Skeletal muscle tissue (tissue), 4 donors: Measurements from ENCODE around the gene KRTAP9-6. TPM values are rescaled to one million over a fixed set of nuclear protein-coding genes. Genes with fewer than 3 reads are reported as not detected.
"Not testable (repeated sequence)": the region's sequence is repeated elsewhere in the genome, so short reads cannot be mapped to it uniquely, and the experiment has no call there.

Experiments used
- H3K27ac ChIP-seq: one replicate; pipeline ENCODE4 v1.7.0; 2013; ENCODE audit warnings: mild to moderate bottlenecking, low read depth, low read length, inconsistent platforms
- H3K27me3 ChIP-seq, 3 donors: one replicate each; pipeline ENCODE4 v1.7.0; 2013; ENCODE audit warnings: low read length in 3 of 3; ENCODE audit not compliant: control insufficient read depth in 3 of 3, insufficient read depth in 3 of 3
- H3K36me3 ChIP-seq, 3 donors: one replicate each; pipeline ENCODE4 v1.7.0; 2013; ENCODE audit warnings: low read length in 3 of 3; ENCODE audit not compliant: control insufficient read depth in 3 of 3, insufficient read depth in 3 of 3
- H3K4me1 ChIP-seq, 3 donors: one replicate each; pipeline ENCODE4 v1.7.0; 2013; ENCODE audit warnings: low read length in 3 of 3, mild to moderate bottlenecking in 3 of 3; ENCODE audit not compliant: control insufficient read depth in 3 of 3, insufficient read depth in 3 of 3
- H3K4me3 ChIP-seq, 3 donors: one replicate each; pipeline ENCODE4 v1.7.0; 2013; ENCODE audit warnings: low read length in 3 of 3
- H3K9ac ChIP-seq, 3 donors: one replicate each; pipeline ENCODE4 v1.7.0; 2013; ENCODE audit warnings: low read length in 3 of 3, mild to moderate bottlenecking in 3 of 3, moderate library complexity in 2 of 3, low read depth in 1 of 3
- H3K9me3 ChIP-seq, 3 donors: one replicate each; pipeline ENCODE4 v1.7.0; 2013; ENCODE audit warnings: low read length in 3 of 3; ENCODE audit not compliant: control insufficient read depth in 3 of 3
- total RNA-seq: library from RNA; depleted of rRNA; stranded (reverse); fragments of >200 nt; gene quantifications from one replicate; pipeline ENCODE4 v1.2.3, GENCODE V29; 2014
- donor health status: Osteomylitis.

The KRTAP9-6 gene
- total RNA-seq, result not detected

DNA sequence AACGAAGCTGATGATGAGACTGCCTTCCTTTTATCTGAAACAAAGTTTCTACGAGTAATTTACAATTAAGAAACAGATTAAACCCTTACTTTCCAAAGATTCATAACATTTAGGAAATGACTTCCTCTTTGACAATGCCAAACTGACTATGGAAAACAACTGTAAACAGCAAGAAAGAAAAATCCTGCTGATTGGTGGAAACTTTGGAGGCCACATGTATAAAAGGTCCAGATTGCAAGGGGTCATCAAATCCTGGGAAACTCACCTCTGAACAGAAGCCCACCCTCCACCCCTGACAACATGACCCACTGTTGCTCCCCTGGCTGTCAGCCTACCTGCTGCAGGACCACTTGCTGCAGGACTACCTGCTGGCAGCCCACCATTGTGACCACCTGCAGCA, at the start of gene KRTAP9-6:
Gene KRTAP9-6, plus strand, starts transcription at position 301 of the 400 bp plus-strand sequence. Its CDS starts 0 bp downstream, at position 301.
- Histone ChIP-seq H3K27me3 (peaks cover 0 to 10% (median 4%) of the 10 kb centered on the region in 3 donors), H3K27ac (no peak within 1 kb of the TSS), H3K4me3 (no peak within 1 kb of the TSS), H3K9me3 (no peaks in the 10 kb centered on the region), H3K4me1 (no peaks in the 10 kb centered on the region), H3K36me3 (no peaks in the 10 kb centered on the region), H3K9ac (no peak within 1 kb of the TSS)

GRCh38 chr17:41215681-41216080, 49.5 kb upstream of the KRTAP9-6 start:
- Histone ChIP-seq H3K4me1 (no peaks in the 10 kb centered on the region), H3K36me3 (no peaks in the 10 kb centered on the region), H3K4me3 (no peak overlapping the region), H3K9me3 (no peaks in the 10 kb centered on the region), H3K27me3 (peaks cover 0 to 16% (median 14%) of the 10 kb centered on the region in 3 donors), H3K27ac (no peak overlapping the region), H3K9ac (no peak overlapping the region)

DNA sequence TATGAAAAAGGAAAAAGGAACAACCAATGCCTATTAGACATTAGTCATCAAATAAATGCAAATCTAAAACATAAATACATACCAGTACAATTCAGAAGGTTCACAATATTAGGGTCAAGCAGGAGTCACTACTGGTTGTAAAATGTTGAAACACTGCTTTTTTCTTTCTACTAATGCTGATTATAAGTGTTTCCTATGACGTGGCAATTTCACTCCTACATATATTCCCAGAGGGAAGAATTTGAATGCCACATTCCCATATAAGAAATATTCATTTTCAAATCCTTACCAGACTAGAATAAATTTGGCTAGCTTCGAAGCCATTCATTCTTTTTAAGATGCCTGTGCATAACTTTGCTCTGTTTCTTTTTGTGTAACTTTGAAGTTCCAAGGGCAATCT, 41.4 kb upstream of the KRTAP9-6 start:
- no peaks in the 10 kb centered on the region for H3K36me3 ChIP-seq
- no peaks in the 10 kb centered on the region for H3K4me1 ChIP-seq
- H3K9me3 ChIP-seq, result no peaks in the 10 kb centered on the region
- peaks cover 0 to 6% (median 0%) of the 10 kb centered on the region in 3 donors for H3K27me3 ChIP-seq
- H3K27ac ChIP-seq, result no peak overlapping the region
- H3K9ac ChIP-seq, result no peak overlapping the region
- H3K4me3 ChIP-seq, result no peak overlapping the region

DNA sequence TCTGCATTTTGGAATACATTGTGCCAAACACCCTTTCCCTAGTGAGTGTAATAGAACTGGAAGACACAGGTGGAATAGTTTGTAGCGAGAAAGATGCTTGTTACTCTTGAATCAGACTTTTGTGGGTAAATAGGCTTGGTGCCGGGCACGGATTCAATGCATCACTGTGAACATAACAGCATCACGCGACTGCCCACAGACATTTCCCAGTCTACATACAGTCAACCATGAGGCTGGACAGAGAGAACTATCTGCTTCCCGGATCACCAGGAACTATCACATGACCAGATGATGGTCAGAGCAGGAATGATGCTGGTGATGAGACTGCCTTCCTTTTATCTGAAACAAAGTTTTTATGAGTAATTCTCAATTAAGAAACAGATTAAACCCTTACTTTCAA, 39.1 kb upstream of the KRTAP9-6 start:
- Histone ChIP-seq H3K27ac (no peak overlapping the region), H3K9me3 (no peaks in the 10 kb centered on the region), H3K9ac (no peak overlapping the region), H3K4me1 (no peaks in the 10 kb centered on the region), H3K27me3 (peaks cover 0 to 10% (median 0%) of the 10 kb centered on the region in 3 donors), H3K4me3 (no peak overlapping the region), H3K36me3 (no peaks in the 10 kb centered on the region)

DNA sequence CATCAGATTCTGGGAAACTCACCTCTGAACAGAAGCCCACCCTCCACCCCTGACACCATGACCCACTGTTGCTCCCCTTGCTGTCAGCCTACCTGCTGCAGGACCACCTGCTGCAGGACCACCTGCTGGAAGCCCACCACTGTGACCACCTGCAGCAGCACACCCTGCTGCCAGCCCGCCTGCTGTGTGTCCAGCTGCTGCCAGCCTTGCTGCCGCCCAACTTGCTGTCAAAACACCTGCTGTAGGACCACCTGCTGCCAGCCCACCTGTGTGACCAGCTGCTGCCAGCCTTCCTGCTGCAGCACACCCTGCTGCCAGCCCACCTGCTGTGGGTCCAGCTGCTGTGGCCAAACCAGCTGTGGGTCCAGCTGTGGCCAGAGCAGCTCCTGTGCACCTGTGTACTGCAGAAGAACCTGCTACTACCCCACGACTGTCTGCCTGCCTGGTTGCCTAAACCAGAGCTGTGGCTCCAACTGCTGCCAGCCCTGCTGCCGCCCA, 38.5 kb upstream of the KRTAP9-6 start, which contains the start of gene KRTAP9-2:
Gene KRTAP9-2, plus strand, starts transcription at position 51 of the 498 bp plus-strand sequence. Its CDS starts 7 bp downstream, at position 58.
- not testable (repeated sequence) for H3K27ac ChIP-seq, H3K9me3 ChIP-seq, H3K4me1 ChIP-seq, H3K9ac ChIP-seq, H3K4me3 ChIP-seq, H3K36me3 ChIP-seq
- peaks cover 0 to 10% (median 1%) of the 10 kb centered on the region in 3 donors for H3K27me3 ChIP-seq

GRCh38 chr17:41230094-41230493, 35.1 kb upstream of the KRTAP9-6 start:
- Histone ChIP-seq H3K4me1 (no peaks in the 10 kb centered on the region), H3K9ac (no peak overlapping the region), H3K4me3 (no peak overlapping the region), H3K36me3 (no peaks in the 10 kb centered on the region), H3K9me3 (no peaks in the 10 kb centered on the region), H3K27me3 (peaks cover 0 to 22% (median 6%) of the 10 kb centered on the region in 3 donors), H3K27ac (no peak overlapping the region)

- Histone ChIP-seq H3K9ac (no peak overlapping the region), H3K4me3 (no peak overlapping the region), H3K9me3 (no peaks in the 10 kb centered on the region), H3K27me3 (peaks cover 0 to 16% (median 6%) of the 10 kb centered on the region in 3 donors), H3K36me3 (no peaks in the 10 kb centered on the region), H3K27ac (no peak overlapping the region), H3K4me1 (no peaks in the 10 kb centered on the region)
Measured at GRCh38 chr17:41231731-41232130, 33.4 kb upstream of the KRTAP9-6 start.

DNA sequence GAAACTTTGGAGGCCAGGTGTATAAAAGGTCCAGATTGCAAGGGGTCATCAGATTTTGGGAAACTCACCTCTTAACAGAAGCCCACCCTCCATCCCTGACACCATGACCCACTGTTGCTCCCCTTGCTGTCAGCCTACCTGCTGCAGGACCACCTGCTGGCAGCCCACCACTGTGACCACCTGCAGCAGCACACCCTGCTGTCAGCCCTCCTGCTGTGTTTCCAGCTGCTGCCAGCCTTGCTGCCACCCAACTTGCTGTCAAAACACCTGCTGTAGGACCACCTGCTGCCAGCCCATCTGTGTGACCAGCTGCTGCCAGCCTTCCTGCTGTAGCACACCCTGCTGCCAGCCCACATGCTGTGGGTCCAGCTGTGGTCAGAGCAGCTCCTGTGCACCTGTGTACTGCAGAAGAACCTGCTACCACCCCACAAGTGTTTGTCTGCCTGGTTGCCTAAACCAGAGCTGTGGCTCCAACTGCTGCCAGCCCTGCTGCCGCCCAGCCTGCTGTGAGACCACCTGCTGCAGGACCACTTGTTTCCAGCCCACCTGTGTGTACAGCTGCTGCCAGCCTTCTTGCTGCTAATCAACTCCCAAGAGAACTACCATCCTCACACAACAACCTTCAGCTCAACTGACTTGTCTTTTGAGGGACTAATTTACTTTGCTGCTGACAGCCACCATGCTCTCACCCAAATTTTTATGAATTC, 32.6 kb upstream of the KRTAP9-6 start, which contains the start of gene KRTAP9-3:
Gene KRTAP9-3, plus strand, starts transcription at position 51 of the 707 bp plus-strand sequence. Its CDS starts 53 bp downstream, at position 104.
- not testable (repeated sequence) for H3K4me3 ChIP-seq, H3K9me3 ChIP-seq, H3K27ac ChIP-seq, H3K36me3 ChIP-seq, H3K4me1 ChIP-seq, H3K9ac ChIP-seq
- peaks cover 0 to 16% (median 6%) of the 10 kb centered on the region in 3 donors for H3K27me3 ChIP-seq

GRCh38 chr17:41237116-41237515, 28.1 kb upstream of the KRTAP9-6 start:
- H3K9ac ChIP-seq, H3K36me3 ChIP-seq, H3K4me3 ChIP-seq, H3K27ac ChIP-seq, H3K9me3 ChIP-seq, H3K27me3 ChIP-seq, H3K4me1 ChIP-seq: not testable (repeated sequence)

DNA sequence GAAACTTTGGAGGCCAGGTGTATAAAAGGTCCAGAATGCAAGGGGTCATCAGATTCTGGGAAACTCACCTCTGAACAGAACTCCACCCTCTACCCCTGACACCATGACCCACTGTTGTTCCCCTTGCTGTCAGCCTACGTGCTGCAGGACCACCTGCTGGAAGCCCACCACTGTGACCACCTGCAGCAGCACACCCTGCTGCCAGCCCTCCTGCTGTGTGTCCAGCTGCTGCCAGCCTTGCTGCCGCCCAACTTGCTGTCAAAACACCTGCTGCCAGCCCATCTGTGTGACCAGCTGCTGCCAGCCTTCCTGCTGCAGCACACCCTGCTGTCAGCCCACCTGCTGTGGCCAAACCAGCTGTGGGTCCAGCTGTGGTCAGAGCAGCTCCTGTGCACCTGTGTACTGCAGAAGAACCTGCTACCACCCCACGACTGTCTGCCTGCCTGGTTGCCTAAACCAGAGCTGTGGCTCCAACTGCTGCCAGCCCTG, 27.2 kb upstream of the KRTAP9-6 start, which contains the start of gene KRTAP9-8:
Gene KRTAP9-8, plus strand, starts transcription at position 51 of the 489 bp plus-strand sequence. Its CDS starts 53 bp downstream, at position 104.
- not testable (repeated sequence) for H3K36me3 ChIP-seq, H3K27me3 ChIP-seq, H3K4me1 ChIP-seq, H3K4me3 ChIP-seq, H3K27ac ChIP-seq, H3K9me3 ChIP-seq, H3K9ac ChIP-seq
